ENCODE measurements around the gene PIGR.

The PIGR gene

DNA sequence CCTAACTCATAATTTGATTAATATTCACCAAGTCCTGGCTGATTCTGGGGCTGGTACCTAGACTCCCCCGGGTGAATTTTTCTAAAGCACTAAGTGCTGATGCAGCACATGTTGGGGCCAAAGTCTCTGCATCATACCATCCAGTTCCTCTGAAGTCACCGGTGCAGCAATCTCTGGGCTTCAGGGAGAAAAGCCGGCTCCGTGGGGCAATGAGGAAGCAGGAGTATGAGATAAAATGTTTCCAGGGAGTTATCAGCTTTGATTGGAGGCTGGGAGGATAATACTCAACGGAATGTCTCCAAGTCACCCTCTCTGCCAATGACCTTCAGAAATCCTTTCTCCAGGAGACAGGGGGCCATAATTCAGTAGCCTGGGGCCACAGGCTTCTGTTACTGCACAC, 22.8 kb upstream of the PIGR start:
- H3K27me3 ChIP-seq (ENCODE audit: insufficient read depth, insufficient read length) = no peaks in the 10 kb centered on the region
- H3K36me3 ChIP-seq (ENCODE audit: insufficient read depth, insufficient read length, low read length) = no peaks in the 10 kb centered on the region
- TF ChIP-seq YY1 (IDR thresholded peaks at IDR 0.05; ENCODE audit: insufficient read depth, insufficient read length) (no peak), ZNF274 (IDR thresholded peaks at IDR 0.05; ENCODE audit: low read depth, low read length) (no peak), SUZ12 (IDR thresholded peaks at IDR 0.05; ENCODE audit: extremely low read depth, insufficient read depth, insufficient read length) (no peak)
- H3K9ac ChIP-seq (ENCODE audit: insufficient read length, low read depth) = no peak overlapping the region
- no peaks in the 10 kb centered on the region for H3K9me3 ChIP-seq (ENCODE audit: insufficient read depth, low read length)
- no peaks in the 10 kb centered on the region for H3K4me1 ChIP-seq (ENCODE audit: insufficient read depth, insufficient read length)
- DNase-seq (ENCODE audit: low read depth, low spot score) = no peak
- H3K4me3 ChIP-seq (ENCODE audit: insufficient read length, low read depth) = no peak overlapping the region

DNA sequence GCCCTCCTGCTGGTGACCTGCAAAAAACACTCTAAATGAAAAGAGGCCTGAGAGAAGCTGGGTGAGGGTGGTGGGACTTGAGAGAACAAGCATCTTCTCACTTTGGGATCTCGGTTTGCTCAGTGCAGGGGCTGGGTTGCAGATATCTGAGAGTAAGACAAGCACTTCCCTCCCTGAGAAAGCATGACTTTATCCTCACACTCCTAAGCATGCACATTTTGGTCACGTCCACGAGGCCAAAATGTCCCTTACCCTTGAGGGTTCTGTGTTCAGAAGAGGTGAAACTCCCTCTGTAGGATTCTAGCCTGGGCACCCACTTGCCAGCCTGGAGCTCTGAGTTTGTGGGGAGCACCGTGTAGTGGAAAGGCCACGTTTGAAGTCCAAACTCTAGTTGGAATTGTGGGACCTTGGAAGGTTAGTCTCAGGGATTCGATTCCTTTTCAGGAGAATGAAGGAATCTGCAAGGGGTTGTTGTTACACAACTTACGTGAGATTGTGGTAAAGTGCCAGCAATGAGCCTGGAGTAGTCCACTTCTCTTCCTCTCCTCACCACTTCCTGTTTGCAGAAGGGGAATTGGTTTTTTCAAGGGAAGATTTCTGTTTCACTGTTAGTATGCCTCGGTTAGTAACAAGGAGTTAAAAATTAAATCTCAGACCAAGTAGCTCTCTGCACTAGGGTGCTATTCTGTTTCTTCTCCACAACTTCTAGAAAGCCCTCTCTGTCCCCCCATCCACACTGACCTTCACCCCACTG, 21.0 kb upstream of the PIGR start:
- H3K9me3 ChIP-seq (ENCODE audit: insufficient read depth, low read length) = no peaks in the 10 kb centered on the region
- no peaks in the 10 kb centered on the region for H3K36me3 ChIP-seq (ENCODE audit: insufficient read depth, insufficient read length, low read length)
- TF ChIP-seq SUZ12 (IDR thresholded peaks at IDR 0.05; ENCODE audit: extremely low read depth, insufficient read depth, insufficient read length) (no peak), ZNF274 (IDR thresholded peaks at IDR 0.05; ENCODE audit: low read depth, low read length) (no peak), YY1 (IDR thresholded peaks at IDR 0.05; ENCODE audit: insufficient read depth, insufficient read length) (no peak)
- H3K4me3 ChIP-seq (ENCODE audit: insufficient read length, low read depth) = no peak overlapping the region
- DNase-seq (ENCODE audit: low read depth, low spot score) = no peak
- H3K4me1 ChIP-seq (ENCODE audit: insufficient read depth, insufficient read length) = no peaks in the 10 kb centered on the region
- no peaks in the 10 kb centered on the region for H3K27me3 ChIP-seq (ENCODE audit: insufficient read depth, insufficient read length)
- H3K9ac ChIP-seq (ENCODE audit: insufficient read length, low read depth) = no peak overlapping the region

DNA sequence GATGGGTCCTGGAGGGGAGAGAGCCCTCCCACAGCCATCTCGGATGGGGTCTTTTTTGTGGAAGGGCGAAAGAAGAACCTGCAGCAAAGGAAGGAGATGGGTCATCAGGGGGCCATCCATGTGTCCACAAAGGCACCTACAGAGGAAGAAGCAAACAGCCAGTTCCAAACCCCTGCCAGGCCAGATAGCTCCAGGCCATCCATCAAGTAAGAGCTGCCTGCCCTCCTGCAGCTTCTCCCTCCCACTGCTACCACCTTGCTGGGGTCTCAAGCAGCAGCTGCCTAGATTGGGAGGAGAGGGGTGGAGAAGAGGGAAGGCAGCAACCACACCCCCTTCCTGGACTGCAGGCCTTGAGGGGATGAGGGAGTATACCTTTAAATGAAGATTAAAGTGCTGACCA, 19.5 kb upstream of the PIGR start:
- TF ChIP-seq YY1 (IDR thresholded peaks at IDR 0.05; ENCODE audit: insufficient read depth, insufficient read length) (no peak), ZNF274 (IDR thresholded peaks at IDR 0.05; ENCODE audit: low read depth, low read length) (no peak), SUZ12 (IDR thresholded peaks at IDR 0.05; ENCODE audit: extremely low read depth, insufficient read depth, insufficient read length) (no peak)
- H3K27me3 ChIP-seq (ENCODE audit: insufficient read depth, insufficient read length) = no peaks in the 10 kb centered on the region

DNA sequence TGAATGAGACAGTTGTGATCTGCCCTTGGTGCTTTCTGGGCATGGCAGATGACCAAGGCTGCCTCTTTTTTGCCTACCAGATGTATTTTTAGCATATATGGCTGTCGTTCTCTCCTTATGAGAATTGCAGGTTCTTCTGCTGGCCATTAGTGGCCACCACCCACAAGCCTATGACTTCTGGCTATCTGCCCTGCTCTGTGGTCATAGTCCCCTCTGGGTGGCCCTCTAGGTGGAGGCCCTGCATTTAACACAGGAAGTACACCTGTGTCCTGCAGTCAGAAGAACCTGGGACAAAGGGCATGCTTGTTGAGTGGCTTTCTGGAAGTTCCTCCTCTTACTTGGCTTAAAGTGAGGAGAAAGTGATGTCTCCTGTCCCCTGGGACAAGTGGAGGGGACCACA, 17.5 kb upstream of the PIGR start:
- no peaks in the 10 kb centered on the region for H3K27me3 ChIP-seq (ENCODE audit: insufficient read depth, insufficient read length)
- H3K4me1 ChIP-seq (ENCODE audit: insufficient read depth, insufficient read length) = no peaks in the 10 kb centered on the region
- no peak for TF ChIP-seq YY1 (IDR thresholded peaks at IDR 0.05; ENCODE audit: insufficient read depth, insufficient read length)
- TF ChIP-seq ZNF274 (IDR thresholded peaks at IDR 0.05; ENCODE audit: low read depth, low read length) = no peak
- TF ChIP-seq SUZ12 (IDR thresholded peaks at IDR 0.05; ENCODE audit: extremely low read depth, insufficient read depth, insufficient read length) = no peak
- no peak overlapping the region for H3K9ac ChIP-seq (ENCODE audit: insufficient read length, low read depth)
- DNase-seq (ENCODE audit: low read depth, low spot score) = no peak
- H3K4me3 ChIP-seq (ENCODE audit: insufficient read length, low read depth) = no peak overlapping the region
- H3K36me3 ChIP-seq (ENCODE audit: insufficient read depth, insufficient read length, low read length) = no peaks in the 10 kb centered on the region
- H3K9me3 ChIP-seq (ENCODE audit: insufficient read depth, low read length) = no peaks in the 10 kb centered on the region

More for the DNA sequence above, 19.5 kb upstream of the PIGR start:
- Histone ChIP-seq H3K4me3 (ENCODE audit: insufficient read length, low read depth) (no peak overlapping the region), H3K4me1 (ENCODE audit: insufficient read depth, insufficient read length) (no peaks in the 10 kb centered on the region), H3K9me3 (ENCODE audit: insufficient read depth, low read length) (no peaks in the 10 kb centered on the region), H3K36me3 (ENCODE audit: insufficient read depth, insufficient read length, low read length) (no peaks in the 10 kb centered on the region), H3K9ac (ENCODE audit: insufficient read length, low read depth) (no peak overlapping the region)
- no peak for DNase-seq (ENCODE audit: low read depth, low spot score)

DNA sequence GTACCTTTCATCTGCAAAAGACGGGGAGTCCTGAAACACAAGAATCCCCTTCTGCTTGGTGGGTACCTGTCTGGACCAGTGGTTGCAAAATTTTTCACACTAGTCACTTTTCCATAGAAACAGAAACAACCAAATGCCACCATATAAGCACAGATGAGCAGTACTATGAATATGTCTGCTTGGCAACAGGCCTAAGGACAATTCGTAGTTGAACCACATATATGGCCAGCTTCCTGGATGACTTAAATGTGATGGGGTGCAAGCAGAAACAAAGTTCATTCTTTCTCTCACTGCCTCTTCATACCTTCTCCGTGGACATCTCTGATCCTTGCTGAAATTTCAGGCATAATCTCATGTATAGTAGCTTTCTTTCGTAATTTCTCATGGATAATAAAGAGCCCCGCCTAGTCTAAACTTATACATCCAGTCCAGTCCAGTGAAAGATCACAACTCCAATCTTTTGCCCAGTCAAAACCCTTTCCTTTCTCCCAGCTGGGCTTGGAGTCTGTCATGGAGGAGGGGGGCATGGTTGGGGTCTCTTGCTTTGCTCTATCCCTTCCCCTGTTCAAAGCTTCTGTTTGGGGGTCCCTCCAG, 16.9 kb upstream of the PIGR start:
- Histone ChIP-seq H3K36me3 (ENCODE audit: insufficient read depth, insufficient read length, low read length) (no peaks in the 10 kb centered on the region), H3K4me3 (ENCODE audit: insufficient read length, low read depth) (no peak overlapping the region), H3K9ac (ENCODE audit: insufficient read length, low read depth) (no peak overlapping the region), H3K27me3 (ENCODE audit: insufficient read depth, insufficient read length) (no peaks in the 10 kb centered on the region), H3K9me3 (ENCODE audit: insufficient read depth, low read length) (no peaks in the 10 kb centered on the region), H3K4me1 (ENCODE audit: insufficient read depth, insufficient read length) (no peaks in the 10 kb centered on the region)
- TF ChIP-seq ZNF274 (IDR thresholded peaks at IDR 0.05; ENCODE audit: low read depth, low read length) = no peak
- no peak for TF ChIP-seq YY1 (IDR thresholded peaks at IDR 0.05; ENCODE audit: insufficient read depth, insufficient read length)
- TF ChIP-seq SUZ12 (IDR thresholded peaks at IDR 0.05; ENCODE audit: extremely low read depth, insufficient read depth, insufficient read length) = no peak
- no peak for DNase-seq (ENCODE audit: low read depth, low spot score)

DNA sequence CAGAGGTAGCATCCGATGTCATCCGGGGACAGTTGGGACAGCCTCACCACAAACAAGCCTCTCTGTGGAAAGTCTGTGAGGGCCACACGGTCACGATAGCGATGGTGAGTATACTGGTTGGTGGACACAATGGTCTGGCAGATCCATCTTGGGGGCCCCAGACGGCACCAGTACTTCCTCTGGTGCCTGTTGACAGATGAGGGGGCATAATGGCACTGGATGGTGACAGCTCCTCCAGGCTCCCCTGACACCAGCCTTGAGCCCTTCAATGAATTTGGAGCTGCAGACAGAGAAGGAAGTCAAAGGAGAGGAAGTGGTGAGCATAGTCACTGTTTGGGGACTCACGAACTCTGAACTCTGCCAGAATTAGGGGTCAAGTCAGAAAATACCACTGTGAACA, 16.0 kb upstream of the PIGR start:
- Histone ChIP-seq H3K9ac (ENCODE audit: insufficient read length, low read depth) (no peak overlapping the region), H3K36me3 (ENCODE audit: insufficient read depth, insufficient read length, low read length) (no peaks in the 10 kb centered on the region), H3K27me3 (ENCODE audit: insufficient read depth, insufficient read length) (no peaks in the 10 kb centered on the region), H3K9me3 (ENCODE audit: insufficient read depth, low read length) (no peaks in the 10 kb centered on the region), H3K4me1 (ENCODE audit: insufficient read depth, insufficient read length) (no peaks in the 10 kb centered on the region), H3K4me3 (ENCODE audit: insufficient read length, low read depth) (no peak overlapping the region)
- TF ChIP-seq YY1 (IDR thresholded peaks at IDR 0.05; ENCODE audit: insufficient read depth, insufficient read length) (no peak), ZNF274 (IDR thresholded peaks at IDR 0.05; ENCODE audit: low read depth, low read length) (no peak), SUZ12 (IDR thresholded peaks at IDR 0.05; ENCODE audit: extremely low read depth, insufficient read depth, insufficient read length) (no peak)
- DNase-seq (ENCODE audit: low read depth, low spot score) = no peak

DNA sequence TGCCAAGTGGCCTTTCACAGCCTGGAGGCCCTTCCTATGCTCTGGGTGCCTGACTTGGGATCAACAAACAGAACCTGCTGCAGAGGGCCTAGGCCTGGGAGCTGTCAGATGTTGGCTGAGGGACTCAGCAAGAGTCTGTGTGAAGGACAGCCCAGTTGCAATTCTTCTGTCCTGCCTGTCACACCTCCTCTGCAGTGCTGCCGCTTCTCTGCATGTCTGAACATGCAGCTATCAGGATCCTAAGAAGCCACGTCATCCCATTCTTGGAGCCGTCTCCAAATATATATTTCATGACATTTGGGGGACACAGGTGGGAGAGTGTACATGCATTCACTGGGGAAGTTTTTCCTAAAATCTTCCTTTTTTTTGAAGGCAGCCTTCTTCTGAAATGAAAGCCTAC, 15.4 kb upstream of the PIGR start:
- H3K4me1 ChIP-seq (ENCODE audit: insufficient read depth, insufficient read length) = no peaks in the 10 kb centered on the region

More for the DNA sequence above, 15.4 kb upstream of the PIGR start:
- Histone ChIP-seq H3K9ac (ENCODE audit: insufficient read length, low read depth) (no peak overlapping the region), H3K4me3 (ENCODE audit: insufficient read length, low read depth) (no peak overlapping the region), H3K9me3 (ENCODE audit: insufficient read depth, low read length) (no peaks in the 10 kb centered on the region), H3K36me3 (ENCODE audit: insufficient read depth, insufficient read length, low read length) (no peaks in the 10 kb centered on the region), H3K27me3 (ENCODE audit: insufficient read depth, insufficient read length) (peaks cover under 1% of the 10 kb centered on the region)
- DNase-seq (ENCODE audit: low read depth, low spot score) = no peak
- TF ChIP-seq SUZ12 (IDR thresholded peaks at IDR 0.05; ENCODE audit: extremely low read depth, insufficient read depth, insufficient read length) (no peak), YY1 (IDR thresholded peaks at IDR 0.05; ENCODE audit: insufficient read depth, insufficient read length) (no peak), ZNF274 (IDR thresholded peaks at IDR 0.05; ENCODE audit: low read depth, low read length) (no peak)

Data from NT2/D1 (cell line).